ENCODE data around the gene GIMD1. TPM values are rescaled to one million over a fixed set of nuclear protein-coding genes. Genes with fewer than 3 reads are reported as not detected.

Gene GIMD1
- total RNA-seq, 4 donors from 2014 or later = not detected

- ATAC-seq = no peak
- no peak overlapping the region for H3K27ac ChIP-seq
- 25 to 57% methylated on average over 1 of the region's 1 CpG for WGBS, 2 donors (ENCODE audit: low coverage in 1 of 2)
- H3K27me3 ChIP-seq = no peaks in the 10 kb centered on the region
- TF ChIP-seq POLR2A (IDR thresholded peaks at IDR 0.05) (no peak), POLR2AphosphoS5 (IDR thresholded peaks at IDR 0.05) (no peak), EP300 (IDR thresholded peaks at IDR 0.05) (no peak)
- peaks cover 0 to 5% of the 10 kb centered on the region in 2 donors for H3K36me3 ChIP-seq
- no peaks in the 10 kb centered on the region for H3K9me3 ChIP-seq
- H3K4me3 ChIP-seq = no peak overlapping the region
- H3K4me1 ChIP-seq = peaks cover 3 to 41% (median 4%) of the 10 kb centered on the region in 3 donors
These were observed 56.2 kb downstream of the GIMD1 start for GRCh38 chr4:106312377-106312776.

Other genes starting within 250 kb of the GIMD1 start
- 10 to 100 TPM; 18.9 to 42.0 (median 20.9) TPM for gene TBCK, start 52.6 kb downstream of the GIMD1 start, total RNA-seq
- 10 to 100 TPM; 29.7 to 34.7 (median 33.2) TPM for gene AIMP1, start 52.2 kb downstream of the GIMD1 start, total RNA-seq

Data from gastroesophageal sphincter (tissue), 4 donors.